ENCODE data around the gene IGF1R. TPM values are rescaled to one million over a fixed set of nuclear protein-coding genes. Genes with fewer than 3 reads are reported as not detected.

The IGF1R gene
- total and polyA plus RNA-seq, 2 of the 13 experiments (the other 11 are each of a cell fraction or from before 2014, with no cell fraction given), result 15.9 to 18.4 TPM

- TF ChIP-seq PAXIP1 (CRISPR knock-in tag; conservative IDR thresholded peaks at IDR 0.05), result 0 out of 2 replicates have a peak, but pooled peaks have one; percentile 6
- peak; percentile 66 for TF ChIP-seq HNF1A (IDR thresholded peaks at IDR 0.05; ENCODE audit: low read depth)
- no peak; the same call in 1 of the 2 replicates for TF ChIP-seq HNF1A (CRISPR knock-in tag; IDR thresholded peaks at IDR 0.05; ENCODE audit: borderline replicate concordance)
- TF ChIP-seq GATAD2A (CRISPR knock-in tag; IDR thresholded peaks at IDR 0.05), result 0 out of 2 replicates have a peak, but pooled peaks have one; percentile 39
- TF ChIP-seq CENPT (CRISPR knock-in tag; IDR thresholded peaks at IDR 0.05; ENCODE audit: low read depth), result no peak
- TF ChIP-seq ZNF160 (CRISPR knock-in tag; IDR thresholded peaks at IDR 0.05), result no peak
Measured at GRCh38 chr15:98785807-98786621, 137.7 kb downstream of the IGF1R start (continued).
